Amygdala (tissue), 56 donors: ENCODE results near the gene MSANTD1.

Experiments
- DNase-seq, 56 donors: peaks; one replicate each; lab custom pipeline; 2025; lab: John Stamatoyannopoulos, UW

The MSANTD1 gene

GRCh38 chr4:3261411-3262207, 12.7 kb downstream of the MSANTD1 start:
- DNase-seq: no peak

- no peak for DNase-seq
These were observed 13.5 kb downstream of the MSANTD1 start for GRCh38 chr4:3262208-3263052.

GRCh38 chr4:3263053-3263875, 14.3 kb downstream of the MSANTD1 start:
- no peak for DNase-seq

GRCh38 chr4:3263876-3264193, 14.9 kb downstream of the MSANTD1 start:
- no peak for DNase-seq

GRCh38 chr4:3266076-3266475, 17.1 kb downstream of the MSANTD1 start:
- DNase-seq: peak in 1 of 56 donors; percentile 25

- no peak for DNase-seq
These were observed 18.8 kb downstream of the MSANTD1 start for GRCh38 chr4:3267576-3268394.

- no peak for DNase-seq
These were observed 19.6 kb downstream of the MSANTD1 start for GRCh38 chr4:3268395-3269104.

- DNase-seq: peak in 5 of 56 donors; percentile 37 to 66 (median 55)
These were observed 20.4 kb downstream of the MSANTD1 start for GRCh38 chr4:3269105-3269927.

GRCh38 chr4:3269991-3270611, 21.1 kb downstream of the MSANTD1 start:
- DNase-seq: peak in 9 of 56 donors; percentile 26 to 66 (median 36)

- no peak for DNase-seq
These were observed 22.2 kb downstream of the MSANTD1 start for GRCh38 chr4:3271131-3271530.

- peak in 18 of 56 donors; percentile 20 to 60 (median 33) for DNase-seq
These were observed 28.0 kb downstream of the MSANTD1 start for GRCh38 chr4:3276986-3277385.

GRCh38 chr4:3280466-3280865, 31.5 kb downstream of the MSANTD1 start:
- no peak for DNase-seq

- DNase-seq: no peak
These were observed 34.5 kb downstream of the MSANTD1 start for GRCh38 chr4:3283483-3283882.

GRCh38 chr4:3283916-3284315, 35.0 kb downstream of the MSANTD1 start:
- no peak for DNase-seq

GRCh38 chr4:3284734-3285557, 36.0 kb downstream of the MSANTD1 start:
- DNase-seq: no peak

GRCh38 chr4:3285558-3286334, 36.8 kb downstream of the MSANTD1 start:
- DNase-seq: peak in 2 of 56 donors; percentile 24 to 50
